ENCODE measurements around the gene PAFAH1B1. TPM values are rescaled to one million over a fixed set of nuclear protein-coding genes. Genes with fewer than 3 reads are reported as not detected.
A peak's percentile ranks its signal among the peaks of the same experiment; 100 is the strongest.
"Not testable (repeated sequence)": the region's sequence is repeated elsewhere in the genome, so short reads cannot be mapped to it uniquely, and the experiment has no call there.

Gene PAFAH1B1
- total RNA-seq, 1 donor from 2014 or later = 130 TPM

- Mint-ChIP-seq H3K4me3 (no peak overlapping the region), H3K27ac (ENCODE audit: unreplicated experiment) (no peak overlapping the region), H3K36me3 (ENCODE audit: low read depth) (peaks cover 25% of the 10 kb centered on the region), H3K9me3 (no peaks in the 10 kb centered on the region), H3K27me3 (ENCODE audit: low read depth) (no peaks in the 10 kb centered on the region), H3K4me1 (peaks cover 20% of the 10 kb centered on the region)
- no peak for DNase-seq (ENCODE audit: low read depth, low spot score)
- no peak for TF ChIP-seq CTCF (conservative IDR thresholded peaks at IDR 0.05)
Measured at GRCh38 chr17:2621241-2621640, 27.8 kb downstream of the PAFAH1B1 start.

GRCh38 chr17:2621951-2622405, 28.5 kb downstream of the PAFAH1B1 start:
- DNase-seq (ENCODE audit: low read depth, low spot score); H3K4me3 Mint-ChIP-seq; H3K9me3 Mint-ChIP-seq; H3K27me3 Mint-ChIP-seq (ENCODE audit: low read depth); H3K27ac Mint-ChIP-seq (ENCODE audit: unreplicated experiment): not testable (repeated sequence)
- Mint-ChIP-seq H3K36me3 (ENCODE audit: low read depth) (peaks cover 29% of the 10 kb centered on the region), H3K4me1 (peaks cover 18% of the 10 kb centered on the region)

GRCh38 chr17:2622721-2623301, 29.4 kb downstream of the PAFAH1B1 start:
- not testable (repeated sequence) for H3K27me3 Mint-ChIP-seq (ENCODE audit: low read depth); H3K4me3 Mint-ChIP-seq; H3K9me3 Mint-ChIP-seq; DNase-seq (ENCODE audit: low read depth, low spot score); H3K27ac Mint-ChIP-seq (ENCODE audit: unreplicated experiment)
- Mint-ChIP-seq H3K4me1 (peaks cover 26% of the 10 kb centered on the region), H3K36me3 (ENCODE audit: low read depth) (peaks cover 37% of the 10 kb centered on the region)

DNA sequence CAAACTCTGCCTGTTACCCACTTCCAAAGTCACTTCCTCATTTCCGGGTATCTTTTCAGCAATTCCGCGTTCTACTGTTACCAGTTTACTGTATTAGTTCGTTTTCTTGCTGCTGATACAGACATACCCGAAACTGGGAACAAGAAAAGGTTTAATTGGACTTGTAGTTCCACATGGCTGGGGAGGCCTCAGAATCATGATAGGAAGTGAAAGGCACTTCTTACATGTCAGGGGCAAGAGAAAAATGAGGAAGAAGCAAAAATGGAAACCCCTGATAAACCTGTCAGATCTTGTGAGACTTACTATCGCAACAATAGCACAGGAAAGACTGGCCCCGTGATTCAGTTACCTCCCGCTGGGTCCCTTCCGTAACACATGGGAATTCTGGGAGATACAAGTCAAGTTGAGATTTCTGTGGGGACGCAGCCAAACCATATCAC, 30.9 kb downstream of the PAFAH1B1 start:
- H3K27me3 Mint-ChIP-seq (ENCODE audit: low read depth) = no peaks in the 10 kb centered on the region
- H3K27ac Mint-ChIP-seq (ENCODE audit: unreplicated experiment) = no peak overlapping the region
- no peak for DNase-seq (ENCODE audit: low read depth, low spot score)
- H3K36me3 Mint-ChIP-seq (ENCODE audit: low read depth) = peaks cover 40% of the 10 kb centered on the region
- H3K4me1 Mint-ChIP-seq = peaks cover 41% of the 10 kb centered on the region
- no peak for TF ChIP-seq CTCF (conservative IDR thresholded peaks at IDR 0.05)
- H3K9me3 Mint-ChIP-seq = peaks cover 10% of the 10 kb centered on the region
- no peak overlapping the region for H3K4me3 Mint-ChIP-seq

- not testable (repeated sequence) for H3K4me3 Mint-ChIP-seq; H3K27ac Mint-ChIP-seq (ENCODE audit: unreplicated experiment); H3K27me3 Mint-ChIP-seq (ENCODE audit: low read depth); DNase-seq (ENCODE audit: low read depth, low spot score)
- peaks cover 10% of the 10 kb centered on the region for H3K9me3 Mint-ChIP-seq
- H3K4me1 Mint-ChIP-seq = peaks cover 63% of the 10 kb centered on the region
- peaks cover 34% of the 10 kb centered on the region for H3K36me3 Mint-ChIP-seq (ENCODE audit: low read depth)
Measured at GRCh38 chr17:2626626-2627219, 33.3 kb downstream of the PAFAH1B1 start.

- H3K9me3 Mint-ChIP-seq = peaks cover 10% of the 10 kb centered on the region
- peaks cover 67% of the 10 kb centered on the region for H3K4me1 Mint-ChIP-seq
- DNase-seq (ENCODE audit: low read depth, low spot score); H3K27me3 Mint-ChIP-seq (ENCODE audit: low read depth); H3K4me3 Mint-ChIP-seq; H3K27ac Mint-ChIP-seq (ENCODE audit: unreplicated experiment): not testable (repeated sequence)
- H3K36me3 Mint-ChIP-seq (ENCODE audit: low read depth) = peaks cover 19% of the 10 kb centered on the region
Measured at GRCh38 chr17:2628922-2629321, 35.5 kb downstream of the PAFAH1B1 start.

DNA sequence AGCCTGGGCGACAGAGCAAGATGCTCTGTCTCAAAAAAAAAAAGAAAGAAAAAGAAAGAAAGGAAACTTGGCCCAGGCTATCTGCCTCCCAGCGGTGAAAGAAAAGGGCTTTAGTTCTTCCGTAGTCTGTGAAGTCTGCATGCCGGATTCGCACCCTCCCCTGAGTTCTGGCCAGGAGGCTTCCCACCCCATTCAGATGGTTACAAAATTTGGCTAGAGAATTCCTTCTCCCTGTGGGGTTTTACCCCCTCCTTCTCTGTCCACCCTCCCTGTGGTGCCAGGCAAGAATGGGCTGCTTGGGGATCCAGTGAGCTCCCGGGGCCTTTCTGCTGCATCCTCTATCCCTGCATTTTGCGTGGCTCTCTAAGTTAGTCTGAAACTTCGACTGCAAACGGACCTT, 37.8 kb downstream of the PAFAH1B1 start:
- Mint-ChIP-seq H3K4me1 (peaks cover 60% of the 10 kb centered on the region), H3K27ac (ENCODE audit: unreplicated experiment) (peak overlapping the region; percentile 55), H3K27me3 (ENCODE audit: low read depth) (no peaks in the 10 kb centered on the region), H3K36me3 (ENCODE audit: low read depth) (peaks cover 15% of the 10 kb centered on the region), H3K9me3 (peaks cover 10% of the 10 kb centered on the region), H3K4me3 (no peak overlapping the region)
- TF ChIP-seq CTCF (conservative IDR thresholded peaks at IDR 0.05) = no peak
- no peak for DNase-seq (ENCODE audit: low read depth, low spot score)

Measured in neural crest cell (in vitro differentiated cells).